H1 (cell line): ENCODE results near the gene PRKCZ. TPM values are rescaled to one million over a fixed set of nuclear protein-coding genes. Genes with fewer than 3 reads are reported as not detected.
A peak's percentile ranks its signal among the peaks of the same experiment; 100 is the strongest.

Experiments used
- CTCF ChIA-PET: fragments of 300-600 bp; sonication (Branson Sonifier 250); formaldehyde crosslinking; loops from one replicate; lab custom pipeline; 2021; ENCODE audit not compliant: partially characterized antibody; lab: Charles Lee
- POLR2A ChIA-PET: fragments of 300-600 bp; sonication (Branson Sonifier 250); formaldehyde crosslinking; loops from one replicate; lab custom pipeline; 2021; ENCODE audit warnings: inconsistent platforms; ENCODE audit not compliant: partially characterized antibody; lab: Charles Lee
- DNase-seq, 2 experiments: peaks; one replicate each; pipeline versions ENCODE4 v3.0.0 to v3.0.0-alpha.2; 2010 to 2022; ENCODE audit warnings: low spot score in 2 of 2, low read depth in 1 of 2, mixed read lengths in 1 of 2
- FAIRE-seq: peaks from 2 replicates; lab custom pipeline; 2011; peaks lifted over from hg19 to GRCh38; lab: Jason Lieb, UNC
- H2AFZ ChIP-seq: 2 replicates; pipeline ENCODE4 v1.8.1; 2012; ENCODE audit warnings: low read length, inconsistent platforms
- H2AK5ac ChIP-seq: 2 replicates; pipeline ENCODE4 v1.6.1; 2013; ENCODE audit warnings: low read depth, low read length
- H2BK120ac ChIP-seq: replicated peaks from 2 replicates; pipeline ENCODE3; 2013; ENCODE audit warnings: low read depth, low read length, inconsistent platforms
- H2BK12ac ChIP-seq: 2 replicates; pipeline ENCODE4 v1.6.1; 2013; ENCODE audit warnings: low read depth, low read length
- H2BK15ac ChIP-seq: 2 replicates; pipeline ENCODE4 v1.6.1; 2013; ENCODE audit warnings: low read length
- H2BK20ac ChIP-seq: 2 replicates; pipeline ENCODE4 v1.6.1; 2013; ENCODE audit warnings: low read length
- H2BK5ac ChIP-seq: 2 replicates; pipeline ENCODE4 v1.6.1; 2013; ENCODE audit warnings: low read depth, low read length
- H3K14ac ChIP-seq: 2 replicates; pipeline ENCODE4 v1.6.1; 2013; ENCODE audit warnings: inconsistent platforms; ENCODE audit not compliant: insufficient read length
- H3K18ac ChIP-seq: 2 replicates; pipeline ENCODE4 v1.6.1; 2013; ENCODE audit warnings: low read length; ENCODE audit errors: extremely low read depth
- H3K23ac ChIP-seq: 2 replicates; pipeline ENCODE4 v1.6.1; 2013; ENCODE audit warnings: inconsistent platforms; ENCODE audit not compliant: insufficient read length
- H3K23me2 ChIP-seq: 2 replicates; pipeline ENCODE4 v1.6.1; 2013; ENCODE audit warnings: low read depth, low read length
- H3K27ac ChIP-seq: 2 replicates; pipeline ENCODE4 v1.6.1; 2011; ENCODE audit warnings: low read depth, low read length, inconsistent platforms
- H3K27me3 ChIP-seq, 4 experiments: replicated peaks in 1 of 4; 1 replicate in 1 of 4; 2 replicates in 3 of 4; pipeline versions ENCODE4 v1.6.1 to v1.8.1; 2011 to 2013; ENCODE audit warnings: low read length in 3 of 4, mild to moderate bottlenecking in 3 of 4, inconsistent platforms in 2 of 4, mixed read lengths in 2 of 4, moderate library complexity in 1 of 4; ENCODE audit not compliant: control insufficient read depth in 3 of 4, insufficient read depth in 3 of 4; ENCODE audit errors: extremely low read depth in 1 of 4
- H3K36me3 ChIP-seq, 4 experiments: 2 replicates each; pipeline versions ENCODE4 v1.6.1 to v1.8.1; 2011 to 2013; ENCODE audit warnings: mild to moderate bottlenecking in 4 of 4, low read length in 3 of 4, moderate library complexity in 2 of 4, control low read depth in 1 of 4, inconsistent platforms in 1 of 4; ENCODE audit not compliant: insufficient read depth in 4 of 4, control insufficient read depth in 2 of 4
- H3K4ac ChIP-seq: replicated peaks from 2 replicates; pipeline ENCODE3; 2013; ENCODE audit warnings: low read length, low read depth, mixed read lengths, inconsistent platforms; ENCODE audit not compliant: insufficient read length
- H3K4me1 ChIP-seq, 4 experiments: replicated peaks in 1 of 4; 1 replicate in 1 of 4; 2 replicates in 3 of 4; pipeline versions ENCODE4 v1.6.1 to v1.8.1; 2011 to 2013; ENCODE audit warnings: low read length in 3 of 4, inconsistent platforms in 2 of 4, mixed read lengths in 1 of 4; ENCODE audit not compliant: insufficient read depth in 4 of 4, control insufficient read depth in 3 of 4
- H3K4me2 ChIP-seq, 2 experiments: 2 replicates each; pipeline versions ENCODE4 v1.6.1 to v1.8.1; 2011 to 2013; ENCODE audit warnings: low read depth in 2 of 2, low read length in 2 of 2, control low read depth in 1 of 2, inconsistent platforms in 1 of 2, mild to moderate bottlenecking in 1 of 2; ENCODE audit not compliant: insufficient read depth in 1 of 2
- H3K4me3 ChIP-seq, 4 experiments: fragments of 200-600, 300-600 bp in 1 of 4; sonication (generic), shearing (Covaris generic), sonication (Bioruptor Twin) in 1 of 4; 2 replicates each; pipeline versions ENCODE4 v1.5.1 to v1.8.1; 2011 to 2016; ENCODE audit warnings: low read length in 4 of 4, low read depth in 3 of 4, control low read depth in 2 of 4, inconsistent platforms in 2 of 4, mild to moderate bottlenecking in 2 of 4, mixed read lengths in 1 of 4, moderate library complexity in 1 of 4; ENCODE audit not compliant: insufficient read depth in 2 of 4; ENCODE audit errors: extremely low read depth in 1 of 4
- H3K56ac ChIP-seq: replicated peaks from 2 replicates; pipeline ENCODE3; 2013; ENCODE audit warnings: low read depth, mild to moderate bottlenecking, mixed read lengths, low read length, inconsistent platforms; ENCODE audit not compliant: insufficient read length
- H3K79me1 ChIP-seq: 2 replicates; pipeline ENCODE4 v1.6.1; 2013; ENCODE audit warnings: low read depth, low read length, control low read depth
- H3K79me2 ChIP-seq, 2 experiments: 2 replicates each; pipeline versions ENCODE4 v1.6.1 to v1.8.1; 2012 to 2013; ENCODE audit warnings: low read length in 2 of 2, mild to moderate bottlenecking in 2 of 2, inconsistent platforms in 1 of 2; ENCODE audit not compliant: insufficient read depth in 2 of 2, control insufficient read depth in 1 of 2
- H3K9ac ChIP-seq, 4 experiments: replicated peaks in 1 of 4; 1 replicate in 1 of 4; 2 replicates in 3 of 4; pipeline versions ENCODE4 v1.6.1 to v1.8.1; 2011 to 2013; ENCODE audit warnings: low read depth in 3 of 4, low read length in 3 of 4, control low read depth in 2 of 4, mild to moderate bottlenecking in 2 of 4, moderate library complexity in 2 of 4, inconsistent platforms in 1 of 4; ENCODE audit errors: extremely low read depth in 1 of 4
- H3K9me3 ChIP-seq, 2 experiments: 2 replicates each; pipeline versions ENCODE4 v1.6.1 to v1.8.1; 2012 to 2013; ENCODE audit warnings: mild to moderate bottlenecking in 2 of 2, moderate library complexity in 2 of 2, control low read depth in 1 of 2, inconsistent platforms in 1 of 2, low read depth in 1 of 2, low read length in 1 of 2, mixed read lengths in 1 of 2; ENCODE audit not compliant: insufficient read depth in 2 of 2
- H4K20me1 ChIP-seq, 2 experiments: replicated peaks in 1 of 2; 2 replicates each; pipeline versions ENCODE3 to v1.8.1; 2011 to 2013; ENCODE audit warnings: inconsistent platforms in 2 of 2, low read length in 2 of 2, mild to moderate bottlenecking in 1 of 2; ENCODE audit not compliant: insufficient read depth in 2 of 2, control insufficient read depth in 1 of 2
- H4K5ac ChIP-seq: 2 replicates; pipeline ENCODE4 v1.6.1; 2013; ENCODE audit warnings: low read length, low read depth, mixed read lengths, inconsistent platforms; ENCODE audit not compliant: insufficient read length
- H4K8ac ChIP-seq: 2 replicates; pipeline ENCODE4 v1.8.0; 2013; ENCODE audit warnings: mild to moderate bottlenecking, moderate library complexity, low read length, inconsistent platforms; ENCODE audit not compliant: insufficient read depth; ENCODE audit errors: extremely low read depth
- H4K91ac ChIP-seq: replicated peaks from 2 replicates; pipeline ENCODE3; 2013; ENCODE audit warnings: low read length, mixed read lengths, inconsistent platforms; ENCODE audit not compliant: insufficient read length
- CREB1 ChIP-seq: IDR thresholded peaks from 2 replicates; pipeline ENCODE4 v1.6.1; 2012; ENCODE audit warnings: inconsistent platforms
- GTF2F1 ChIP-seq: IDR thresholded peaks from 2 replicates; pipeline ENCODE4 v1.6.1; 2012; ENCODE audit warnings: low read depth, low read length, improper control_type of control experiment, borderline replicate concordance
- SIRT6 ChIP-seq: IDR thresholded peaks from one replicate; pipeline ENCODE4 v1.7.1; 2012; ENCODE audit warnings: low read length, inconsistent platforms
- SP2 ChIP-seq: IDR thresholded peaks from 2 replicates; pipeline ENCODE4 v1.6.1; 2012; ENCODE audit warnings: mild to moderate bottlenecking, low read length, inconsistent platforms
- WGBS, 2 experiments: shearing (Covaris generic) in 1 of 2; methylation state at CpG; one replicate each; pipeline versions ENCODE4 v1.1.6 to v1.1.7; 2013 to 2015; ENCODE audit warnings: low lambda C conversion rate in 2 of 2, mixed read lengths in 2 of 2, inconsistent platforms in 1 of 2, low coverage in 1 of 2, missing lambda C conversion rate in 1 of 2; ENCODE audit not compliant: insufficient replicate concordance in 2 of 2, insufficient coverage in 1 of 2, insufficient read length in 1 of 2; ENCODE audit errors: extremely low coverage in 1 of 2, missing lambda C conversion rate in 1 of 2; 5-methylcytosine and 5-hydroxymethylcytosine counted together
- polyA plus RNA-seq, 7 experiments: library from polyadenylated mRNA; depleted of rRNA in 3 of 7; stranded (reverse) in 5 of 7; unstranded in 2 of 7; fragments of >200 nt in 5 of 7; fragments of 200-250 nt in 2 of 7; gene quantifications; 1 replicate in 5 of 7; 2 replicates in 1 of 7; 4 replicates in 1 of 7; pipeline versions ENCODE4 v1.2.1 to v1.2.3, GENCODE V29; 2011 to 2013; ENCODE audit warnings: missing spikeins in 2 of 7, mixed read lengths in 2 of 7
- total RNA-seq: library from RNA; stranded (reverse); fragmentation: NEBNext Ultra II Directional; extraction: Animal tissue kit (Norgen Biotek cat#: 25700); gene quantifications from 2 replicates; pipeline ENCODE4 v1.2.1, GENCODE V29; 2021

Gene PRKCZ
- total and polyA plus RNA-seq, 2 of the 8 experiments (the other 6 are each of a cell fraction or from before 2014, with no cell fraction given), result 37.4 to 45.1 TPM

DNA sequence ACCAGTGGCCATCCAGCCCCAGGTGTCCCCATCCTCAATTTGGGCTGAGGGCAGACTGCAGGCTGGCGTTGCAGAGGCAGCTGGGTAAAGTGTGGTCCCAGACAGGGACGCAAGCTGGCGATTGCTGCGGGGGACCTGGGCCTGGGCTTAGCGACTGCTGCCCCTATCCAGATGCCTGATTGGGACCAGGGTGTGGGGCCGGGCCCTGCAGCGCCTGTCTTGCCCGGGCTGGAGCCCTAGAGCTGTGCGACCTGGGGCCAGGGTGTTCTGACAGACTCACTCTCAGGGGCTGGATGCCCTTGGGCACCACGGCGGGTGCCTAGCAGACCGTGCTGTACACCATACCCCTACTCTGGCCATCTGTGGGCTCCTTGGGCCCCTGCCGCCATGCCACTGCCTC, 160.6 kb downstream of the PRKCZ start:
- FAIRE-seq (no peak), DNase-seq (peak in 1 of 2 experiments; percentile 55)
- Histone ChIP-seq H3K36me3 (no peaks in the 10 kb centered on the region), H2BK20ac (no peak overlapping the region), H3K9ac (no peak overlapping the region), H3K4me1 (peaks cover 3 to 19% (median 15%) of the 10 kb centered on the region in 4 experiments), H3K23me2 (peaks cover 3% of the 10 kb centered on the region; the same call in 1 of the 2 replicates), H4K5ac (no peak overlapping the region), H3K79me1 (no peaks in the 10 kb centered on the region), H3K56ac (no peak overlapping the region), H3K4me2 (no peak overlapping the region), H4K20me1 (no peaks in the 10 kb centered on the region)
- CTCF ChIA-PET, result interaction anchor here (0.5 to 2.2 kb wide), 7 partner anchors 15 to 327 kb away, joined by 4 to 6 read pairs (median 5); partner anchors contain the start of gene FAAP20
- 87% methylated on average over 12 of the region's 13 CpGs; no CpG with 5 or more reads in 1 of the 2 experiments for WGBS, 2 experiments
- TF ChIP-seq SP2, result no peak
- TF ChIP-seq SIRT6, result no peak
- TF ChIP-seq CREB1, result no peak
- no peak for TF ChIP-seq GTF2F1
- TF ChIP-seq, all 59 proteins: peak for 0
- 0 out of 2 replicates have a peak overlapping the region, but pooled peaks have one; percentile 40 for H2BK15ac ChIP-seq
- no peaks in the 10 kb centered on the region for H3K79me2 ChIP-seq
- no peak overlapping the region for H2BK12ac ChIP-seq
- POLR2A ChIA-PET, result interaction anchor here (2.1 to 4.0 kb wide), 2 partner anchors 18 to 21 kb away, joined by 5 to 19 read pairs; no protein-coding TSS in a partner anchor
- no peak overlapping the region for H3K4ac ChIP-seq
- no peak overlapping the region for H2AFZ ChIP-seq
- H3K27me3 ChIP-seq, result peaks cover 0 to 10% (median 5%) of the 10 kb centered on the region in 4 experiments; a peak in 4 of 7 replicates
- no peak overlapping the region for H3K23ac ChIP-seq
- peak overlapping the region; percentile 55 for H4K91ac ChIP-seq
- H2BK5ac ChIP-seq, result no peak overlapping the region
- H3K4me3 ChIP-seq, result no peak overlapping the region
- H2AK5ac ChIP-seq, result no peak overlapping the region
- no peak overlapping the region for H3K14ac ChIP-seq
- no peaks in the 10 kb centered on the region for H3K9me3 ChIP-seq
- H3K18ac ChIP-seq, result no peak overlapping the region
- H4K8ac ChIP-seq, result no peak overlapping the region
- H3K27ac ChIP-seq, result peak overlapping the region; percentile 14; the same call in 1 of the 2 replicates
- H2BK120ac ChIP-seq, result no peak overlapping the region
